Measurements from ENCODE around the gene SBF2.
"Not testable (repeated sequence)": the region's sequence is repeated elsewhere in the genome, so short reads cannot be mapped to it uniquely, and the experiment has no call there.

The SBF2 gene

GRCh38 chr11:10160350-10160749, 133.7 kb downstream of the SBF2 start:
- no peak for DNase-seq

- DNase-seq, result no peak
Observed at GRCh38 chr11:10158461-10158860, 135.6 kb downstream of the SBF2 start.

GRCh38 chr11:10155793-10156490, 138.1 kb downstream of the SBF2 start:
- no peak for DNase-seq

- DNase-seq, result no peak
Observed at GRCh38 chr11:10150800-10151199, 143.2 kb downstream of the SBF2 start.

GRCh38 chr11:10149553-10149952, 144.5 kb downstream of the SBF2 start:
- DNase-seq, result no peak

- DNase-seq, result no peak
Observed at GRCh38 chr11:10147195-10147594, 146.8 kb downstream of the SBF2 start.

GRCh38 chr11:10144954-10145353, 149.1 kb downstream of the SBF2 start:
- no peak for DNase-seq

- no peak for DNase-seq
Observed at GRCh38 chr11:10139656-10140055, 154.4 kb downstream of the SBF2 start.

- DNase-seq, result no peak
Observed at GRCh38 chr11:10139143-10139542, 154.9 kb downstream of the SBF2 start.

GRCh38 chr11:10134975-10135481, 159.0 kb downstream of the SBF2 start:
- no peak for DNase-seq

- not testable (repeated sequence) for DNase-seq
Observed at GRCh38 chr11:10134226-10134625, 159.8 kb downstream of the SBF2 start.

GRCh38 chr11:10133251-10133650, 160.8 kb downstream of the SBF2 start:
- not testable (repeated sequence) for DNase-seq

- no peak for DNase-seq
Observed at GRCh38 chr11:10130875-10131274, 163.1 kb downstream of the SBF2 start.

- not testable (repeated sequence) for DNase-seq
Observed at GRCh38 chr11:10129184-10129583, 164.8 kb downstream of the SBF2 start.

- no peak for DNase-seq
Observed at GRCh38 chr11:10125522-10126133, 168.4 kb downstream of the SBF2 start.

GRCh38 chr11:10122326-10123197, 171.5 kb downstream of the SBF2 start:
- DNase-seq, result no peak

GRCh38 chr11:10118865-10119264, 175.2 kb downstream of the SBF2 start:
- no peak for DNase-seq

- DNase-seq, result no peak
Observed at GRCh38 chr11:10117709-10118351, 176.2 kb downstream of the SBF2 start.

GRCh38 chr11:10116588-10116987, 177.4 kb downstream of the SBF2 start:
- no peak for DNase-seq

GRCh38 chr11:10114593-10115404, 179.2 kb downstream of the SBF2 start:
- DNase-seq, result no peak

- no peak for DNase-seq
Observed at GRCh38 chr11:10113852-10114251, 180.2 kb downstream of the SBF2 start.

- no peak for DNase-seq
Observed at GRCh38 chr11:10109806-10110205, 184.2 kb downstream of the SBF2 start.

Measured in left hindlimb (tissue), 1 donor.